PC-9 (cell line): ENCODE data around the gene GNG13.

Experiments
- EZH2 ChIP-seq: fragments of 200-600 bp; sonication (generic); IDR thresholded peaks from 2 replicates; pipeline ENCODE4 v1.8.0; 2017; ENCODE audit warnings: antibody characterized with exemption, low read depth
- TF ChIP-seq, protein P1 (sequence below): fragments of 200-600 bp; sonication (generic); conservative IDR thresholded peaks from 2 replicates; pipeline ENCODE4 v1.6.1; 2017; ENCODE audit warnings: mixed run types, antibody characterized with exemption, mild to moderate bottlenecking, moderate library complexity

DNA sequence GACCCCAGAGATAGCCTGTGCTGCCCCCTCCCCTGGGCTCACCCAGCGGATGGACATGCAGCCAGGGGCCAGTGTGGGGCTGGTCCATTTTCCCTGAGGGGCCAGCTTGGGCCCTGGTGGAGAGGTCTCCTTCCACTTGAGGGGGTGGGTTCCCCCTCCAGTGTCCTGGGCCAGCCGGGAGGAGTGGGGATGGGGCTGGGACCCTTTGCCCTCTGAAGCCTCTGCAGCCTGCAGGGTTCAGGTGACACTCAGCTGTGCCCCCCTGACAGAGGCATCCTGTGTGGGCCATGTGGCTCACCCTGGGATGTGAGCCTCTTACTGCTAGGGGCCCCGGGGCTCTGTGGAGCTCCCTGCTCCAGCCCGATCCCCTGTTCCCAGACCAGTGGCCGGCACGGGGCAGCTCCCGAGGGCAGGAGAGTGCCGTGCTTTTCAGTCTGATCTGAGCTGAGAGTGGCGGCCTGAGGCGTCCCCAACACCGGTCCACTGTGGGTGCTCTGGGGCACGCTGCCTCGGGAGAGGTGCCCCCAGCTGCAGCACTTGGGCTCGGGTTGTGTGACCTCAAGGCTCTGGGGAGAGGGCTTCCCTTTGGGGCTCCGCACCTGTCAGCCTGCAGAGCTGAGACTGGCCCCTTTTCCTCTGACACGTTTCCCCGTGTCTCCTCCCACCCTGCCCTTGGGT lies 439 bp upstream of the GNG13 start:
- TF ChIP-seq, protein P1, sequence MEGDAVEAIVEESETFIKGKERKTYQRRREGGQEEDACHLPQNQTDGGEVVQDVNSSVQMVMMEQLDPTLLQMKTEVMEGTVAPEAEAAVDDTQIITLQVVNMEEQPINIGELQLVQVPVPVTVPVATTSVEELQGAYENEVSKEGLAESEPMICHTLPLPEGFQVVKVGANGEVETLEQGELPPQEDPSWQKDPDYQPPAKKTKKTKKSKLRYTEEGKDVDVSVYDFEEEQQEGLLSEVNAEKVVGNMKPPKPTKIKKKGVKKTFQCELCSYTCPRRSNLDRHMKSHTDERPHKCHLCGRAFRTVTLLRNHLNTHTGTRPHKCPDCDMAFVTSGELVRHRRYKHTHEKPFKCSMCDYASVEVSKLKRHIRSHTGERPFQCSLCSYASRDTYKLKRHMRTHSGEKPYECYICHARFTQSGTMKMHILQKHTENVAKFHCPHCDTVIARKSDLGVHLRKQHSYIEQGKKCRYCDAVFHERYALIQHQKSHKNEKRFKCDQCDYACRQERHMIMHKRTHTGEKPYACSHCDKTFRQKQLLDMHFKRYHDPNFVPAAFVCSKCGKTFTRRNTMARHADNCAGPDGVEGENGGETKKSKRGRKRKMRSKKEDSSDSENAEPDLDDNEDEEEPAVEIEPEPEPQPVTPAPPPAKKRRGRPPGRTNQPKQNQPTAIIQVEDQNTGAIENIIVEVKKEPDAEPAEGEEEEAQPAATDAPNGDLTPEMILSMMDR: no peak
- no peak for TF ChIP-seq EZH2
